Lower leg skin (tissue), 4 donors: ENCODE measurements around the gene FLAD1. TPM values are rescaled to one million over a fixed set of nuclear protein-coding genes. Genes with fewer than 3 reads are reported as not detected.

Experiments
- DNase-seq, 2 donors: peaks; one replicate each; pipeline ENCODE4 v3.0.0-alpha.2; 2019; ENCODE audit warnings: low spot score in 2 of 2
- H3K4me3 ChIP-seq: fragments of 200-600 bp; sonication (generic); 2 replicates; pipeline ENCODE4 v1.5.1; 2017; ENCODE audit warnings: mild to moderate bottlenecking, low read depth; ENCODE audit not compliant: poor library complexity, severe bottlenecking
- CTCF ChIP-seq, 3 donors: fragments of 450-650 bp; IDR thresholded peaks; one replicate each; pipeline ENCODE4 v1.5.1; 2016; ENCODE audit warnings: antibody characterized with exemption in 3 of 3, mild to moderate bottlenecking in 3 of 3, moderate library complexity in 2 of 3
- POLR2A ChIP-seq, 2 donors: fragments of 450-650 bp; IDR thresholded peaks; one replicate each; pipeline ENCODE4 v1.6.1; 2016 to 2017; ENCODE audit warnings: antibody characterized with exemption in 2 of 2, mild to moderate bottlenecking in 1 of 2, moderate library complexity in 1 of 2
- WGBS, 2 donors: methylation state at CpG; one replicate each; pipeline ENCODE4 v1.1.5; 2018; 5-methylcytosine and 5-hydroxymethylcytosine counted together
- intact Hi-C: fragments of 100-400 bp; cut with DNase I; formaldehyde crosslinking; loops from one replicate; pipeline ENCODE4 v1.15.0; 2023; ENCODE audit warnings: low total_unique reads
- total RNA-seq, 4 donors: library from RNA; depleted of rRNA; stranded (reverse); fragments of >200 nt; gene quantifications; one replicate each; pipeline ENCODE4 v1.1.0, GENCODE V29; 2016

Gene FLAD1
- total RNA-seq, 4 donors from 2014 or later, result 38.7 to 45.3 (median 41.6) TPM

GRCh38 chr1:155017946-155018316 lies 34.8 kb downstream of the FLAD1 start:
- no peak overlapping the region for H3K4me3 ChIP-seq
- intact Hi-C loops, result loop anchor here (10.0 kb wide), 1 partner anchor 53 kb away; the partner anchor contains the start of gene PYGO2
- 25 to 30% methylated on average over 6 of the region's 6 CpGs for WGBS, 2 donors
- DNase-seq, result no peak
- TF ChIP-seq CTCF (IDR thresholded peaks at IDR 0.05) (no peak), POLR2A (IDR thresholded peaks at IDR 0.05) (no peak)

- intact Hi-C loops, result loop anchor here (10.0 kb wide), 1 partner anchor 54 kb away; the partner anchor contains the start of gene PYGO2
- TF ChIP-seq CTCF (IDR thresholded peaks at IDR 0.05), result no peak
- TF ChIP-seq POLR2A (IDR thresholded peaks at IDR 0.05), result no peak
- DNase-seq, result no peak
- 70 to 82% methylated on average over 8 of the region's 8 CpGs for WGBS, 2 donors
- no peak overlapping the region for H3K4me3 ChIP-seq
These were observed 35.6 kb downstream of the FLAD1 start for GRCh38 chr1:155018617-155019348.

- 55 to 58% methylated on average over 11 of the region's 11 CpGs for whole genome bisulfite sequencing, 2 donors
- no peak for DNase-seq
- H3K4me3 ChIP-seq, result no peak overlapping the region
- TF ChIP-seq CTCF (IDR thresholded peaks at IDR 0.05), result no peak
- no peak for TF ChIP-seq POLR2A (IDR thresholded peaks at IDR 0.05)
- intact Hi-C loops, result loop anchor here (10.0 kb wide), 1 partner anchor 55 kb away; the partner anchor contains the start of gene PYGO2
These were observed 36.5 kb downstream of the FLAD1 start for GRCh38 chr1:155019377-155020245.

GRCh38 chr1:155022136-155022926 lies 39.2 kb downstream of the FLAD1 start:
- intact Hi-C loops, result no loop called here
- no peak for TF ChIP-seq CTCF (IDR thresholded peaks at IDR 0.05)
- TF ChIP-seq POLR2A (IDR thresholded peaks at IDR 0.05), result no peak
- no peak for DNase-seq
- WGBS, 2 donors, result 69 to 78% methylated on average over 8 of the region's 8 CpGs
- no peak overlapping the region for H3K4me3 ChIP-seq

GRCh38 chr1:155022927-155023236 lies 39.7 kb downstream of the FLAD1 start:
- TF ChIP-seq CTCF (IDR thresholded peaks at IDR 0.05) (no peak), POLR2A (IDR thresholded peaks at IDR 0.05) (no peak)
- DNase-seq, result no peak
- no peak overlapping the region for H3K4me3 ChIP-seq
- intact Hi-C loops, result no loop called here
- WGBS, 2 donors, result 46 to 47% methylated on average over 4 of the region's 4 CpGs
